ENCODE results near the gene ACSL5.

DNA sequence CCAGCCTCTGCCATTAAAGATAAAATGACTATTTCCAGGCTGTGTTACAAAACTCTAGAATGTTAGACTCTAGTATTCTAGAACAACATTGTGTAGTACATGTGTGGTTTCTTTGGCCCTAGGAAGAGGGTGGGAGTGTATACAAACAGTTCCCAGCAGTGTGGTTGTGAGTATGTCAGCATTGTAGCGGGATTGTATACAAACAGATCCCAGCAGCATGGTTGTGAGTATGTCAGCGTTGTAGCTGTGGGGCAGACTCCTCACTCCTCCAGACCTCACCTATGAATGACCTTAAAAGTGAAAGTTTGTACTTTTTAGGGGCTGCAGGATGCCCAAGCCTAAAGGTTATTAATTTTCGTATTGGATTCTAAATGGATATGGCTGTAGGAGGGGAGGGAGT lies 6.9 kb upstream of the ACSL5 start:
- TF ChIP-seq, protein P1, sequence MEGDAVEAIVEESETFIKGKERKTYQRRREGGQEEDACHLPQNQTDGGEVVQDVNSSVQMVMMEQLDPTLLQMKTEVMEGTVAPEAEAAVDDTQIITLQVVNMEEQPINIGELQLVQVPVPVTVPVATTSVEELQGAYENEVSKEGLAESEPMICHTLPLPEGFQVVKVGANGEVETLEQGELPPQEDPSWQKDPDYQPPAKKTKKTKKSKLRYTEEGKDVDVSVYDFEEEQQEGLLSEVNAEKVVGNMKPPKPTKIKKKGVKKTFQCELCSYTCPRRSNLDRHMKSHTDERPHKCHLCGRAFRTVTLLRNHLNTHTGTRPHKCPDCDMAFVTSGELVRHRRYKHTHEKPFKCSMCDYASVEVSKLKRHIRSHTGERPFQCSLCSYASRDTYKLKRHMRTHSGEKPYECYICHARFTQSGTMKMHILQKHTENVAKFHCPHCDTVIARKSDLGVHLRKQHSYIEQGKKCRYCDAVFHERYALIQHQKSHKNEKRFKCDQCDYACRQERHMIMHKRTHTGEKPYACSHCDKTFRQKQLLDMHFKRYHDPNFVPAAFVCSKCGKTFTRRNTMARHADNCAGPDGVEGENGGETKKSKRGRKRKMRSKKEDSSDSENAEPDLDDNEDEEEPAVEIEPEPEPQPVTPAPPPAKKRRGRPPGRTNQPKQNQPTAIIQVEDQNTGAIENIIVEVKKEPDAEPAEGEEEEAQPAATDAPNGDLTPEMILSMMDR (IDR thresholded peaks at IDR 0.05) = no peak
- no peak for TF ChIP-seq POLR2A (IDR thresholded peaks at IDR 0.05)
